SK-N-SH (cell line): ENCODE results near the gene GSG1L. TPM values are rescaled to one million over a fixed set of nuclear protein-coding genes. Genes with fewer than 3 reads are reported as not detected.

ENCODE experiments used
- CTCF ChIA-PET: fragments of 300-600, 350-600 bp; formaldehyde crosslinking; extraction: SDS; loops from one replicate; lab custom pipeline; 2021; lab: Yijun Ruan, JAX
- POLR2A ChIA-PET: fragments of 350-600 bp; sonication (Branson Sonifier 250); formaldehyde crosslinking; extraction: SDS; loops from one replicate; lab custom pipeline; 2020; ENCODE audit warnings: antibody characterized with exemption, inconsistent platforms; lab: Yijun Ruan, JAX
- DNase-seq: peaks from one replicate; pipeline ENCODE4 v3.0.0; 2012
- H2AFZ ChIP-seq: fragments of 200-600 bp; sonication (generic); 2 replicates; pipeline ENCODE4 v1.8.1; 2016; ENCODE audit warnings: antibody characterized with exemption, mild to moderate bottlenecking, low read depth
- H3F3A ChIP-seq: fragments of 200-600 bp; sonication (generic); replicated peaks from 2 replicates; pipeline ENCODE3; 2016; ENCODE audit warnings: antibody characterized with exemption, mild to moderate bottlenecking; ENCODE audit not compliant: insufficient read depth
- H3K27ac ChIP-seq, 2 experiments: fragments of 200-500 bp in 1 of 2; fragments of 200-600 bp in 1 of 2; sonication (Bioruptor generic) in 1 of 2; sonication (generic), shearing (Covaris generic) in 1 of 2; 2 replicates each; pipeline versions ENCODE4 v1.5.1 to v1.6.1; 2014 to 2016; ENCODE audit warnings: low read depth in 2 of 2, inconsistent platforms in 1 of 2, low read length in 1 of 2, mild to moderate bottlenecking in 1 of 2, mixed read lengths in 1 of 2
- H3K27me3 ChIP-seq: fragments of 200-600 bp; sonication (generic), shearing (Covaris generic); 2 replicates; pipeline ENCODE4 v1.6.1; 2016; ENCODE audit warnings: mixed run types; ENCODE audit not compliant: insufficient read depth
- H3K36me3 ChIP-seq, 2 experiments: fragments of 200-500 bp in 1 of 2; fragments of 200-600 bp in 1 of 2; sonication (Bioruptor generic) in 1 of 2; sonication (generic) in 1 of 2; replicated peaks in 1 of 2; 2 replicates each; pipeline versions ENCODE3 to v1.5.1; 2014 to 2016; ENCODE audit warnings: low read length in 1 of 2, mild to moderate bottlenecking in 1 of 2; ENCODE audit not compliant: insufficient read depth in 2 of 2, control insufficient read depth in 1 of 2
- H3K4me1 ChIP-seq, 2 experiments: fragments of 200-500 bp in 1 of 2; fragments of 200-600 bp in 1 of 2; sonication (Bioruptor generic) in 1 of 2; sonication (generic), shearing (Covaris generic) in 1 of 2; 2 replicates each; pipeline versions ENCODE4 v1.5.1 to v1.6.1; 2014 to 2016; ENCODE audit warnings: low read depth in 1 of 2, low read length in 1 of 2, mixed run types in 1 of 2; ENCODE audit not compliant: insufficient read depth in 2 of 2, control insufficient read depth in 1 of 2
- H3K4me2 ChIP-seq: fragments of 200-600 bp; sonication (generic), shearing (Covaris generic); 2 replicates; pipeline ENCODE4 v1.6.1; 2017; ENCODE audit warnings: mixed run types
- H3K4me3 ChIP-seq, 2 experiments: fragments of 200-500 bp in 1 of 2; fragments of 200-600 bp in 1 of 2; sonication (Bioruptor generic) in 1 of 2; sonication (generic), shearing (Covaris generic) in 1 of 2; 2 replicates each; pipeline versions ENCODE4 v1.5.1 to v1.8.1; 2014 to 2016; ENCODE audit warnings: low read depth in 2 of 2, inconsistent platforms in 1 of 2, low read length in 1 of 2, mild to moderate bottlenecking in 1 of 2, mixed read lengths in 1 of 2, moderate library complexity in 1 of 2
- H3K79me2 ChIP-seq: fragments of 200-600 bp; sonication (generic); 2 replicates; pipeline ENCODE4 v1.8.1; 2017; ENCODE audit warnings: mild to moderate bottlenecking; ENCODE audit not compliant: insufficient read depth
- H3K9ac ChIP-seq: fragments of 200-600 bp; sonication (generic); 2 replicates; pipeline ENCODE4 v1.6.1; 2017; ENCODE audit warnings: mixed run types
- H3K9me2 ChIP-seq: fragments of 200-600 bp; sonication (generic); 2 replicates; pipeline ENCODE4 v1.6.1; 2017; ENCODE audit warnings: mixed run types
- H3K9me3 ChIP-seq: fragments of 200-600 bp; sonication (generic); 2 replicates; pipeline ENCODE4 v1.6.1; 2017; ENCODE audit warnings: mixed run types, mild to moderate bottlenecking, moderate library complexity
- H4K20me1 ChIP-seq: fragments of 200-600 bp; sonication (generic); 2 replicates; pipeline ENCODE4 v1.6.1; 2017; ENCODE audit warnings: mild to moderate bottlenecking, mixed run types; ENCODE audit not compliant: insufficient read depth
- EP300 ChIP-seq, 2 experiments: IDR thresholded peaks; 2 replicates each; pipeline versions ENCODE4 v1.4.0 to v1.6.1; 2012; ENCODE audit warnings: borderline replicate concordance in 1 of 2, low read depth in 1 of 2, low read length in 1 of 2
- FOSL2 ChIP-seq: IDR thresholded peaks from 2 replicates; pipeline ENCODE4 v1.4.0; 2012; ENCODE audit warnings: low read depth, mild to moderate bottlenecking, moderate library complexity, borderline replicate concordance
- FOXJ3 ChIP-seq: sonication (generic); formaldehyde crosslinking; IDR thresholded peaks from 2 replicates; pipeline ENCODE4 v1.5.1; 2020; ENCODE audit warnings: mild to moderate bottlenecking, missing genetic modification reagents
- GABPA ChIP-seq: IDR thresholded peaks from 2 replicates; pipeline ENCODE4 v1.4.0; 2012; ENCODE audit warnings: low read depth, mild to moderate bottlenecking
- MXI1 ChIP-seq: IDR thresholded peaks from 2 replicates; pipeline ENCODE4 v1.6.1; 2012; ENCODE audit warnings: mild to moderate bottlenecking, low read depth, low read length, improper control_type of control experiment
- NFIC ChIP-seq: IDR thresholded peaks from 2 replicates; pipeline ENCODE4 v1.4.0; 2012; ENCODE audit warnings: borderline replicate concordance
- POLR2AphosphoS5 ChIP-seq: IDR thresholded peaks from 2 replicates; pipeline ENCODE4 v1.6.1; 2012; ENCODE audit warnings: low read depth, low read length
- RAD21 ChIP-seq: IDR thresholded peaks from 2 replicates; pipeline ENCODE4 v1.6.1; 2012; ENCODE audit warnings: mild to moderate bottlenecking, low read length
- RFX5 ChIP-seq: IDR thresholded peaks from 2 replicates; pipeline ENCODE4 v1.6.1; 2012; ENCODE audit warnings: mild to moderate bottlenecking, improper control_type of control experiment, low read length
- RXRA ChIP-seq: IDR thresholded peaks from 2 replicates; pipeline ENCODE4 v1.4.0; 2012; ENCODE audit warnings: low read depth, mild to moderate bottlenecking, borderline replicate concordance
- TCF12 ChIP-seq: IDR thresholded peaks from 2 replicates; pipeline ENCODE4 v1.4.0; 2012
- TEAD4 ChIP-seq: IDR thresholded peaks from 2 replicates; pipeline ENCODE4 v1.4.0; 2012; ENCODE audit warnings: mild to moderate bottlenecking, borderline replicate concordance; ENCODE audit not compliant: insufficient read depth
- WGBS: methylation state at CpG from one replicate; pipeline ENCODE4 v1.1.6; 2017; ENCODE audit warnings: low lambda C conversion rate; 5-methylcytosine and 5-hydroxymethylcytosine counted together
- polyA plus RNA-seq, 3 experiments: library from polyadenylated mRNA; depleted of rRNA; stranded (reverse); fragments of >200 nt; gene quantifications; 2 replicates each; pipeline ENCODE4 v1.2.3, GENCODE V29; 2012
- TF ChIP-seq, protein P1 (sequence below): fragments of 150-350 bp; IDR thresholded peaks from 2 replicates; pipeline ENCODE4 v1.6.1; 2017; ENCODE audit warnings: antibody characterized with exemption, low read length, low read depth, borderline replicate concordance
- TF ChIP-seq, protein P2 (sequence below): IDR thresholded peaks from 2 replicates; pipeline ENCODE4 v1.4.0; 2012; ENCODE audit warnings: low read depth
- TF ChIP-seq, protein P3 (sequence below): IDR thresholded peaks from 2 replicates; pipeline ENCODE4 v1.6.1; 2012; ENCODE audit warnings: mild to moderate bottlenecking, low read depth, low read length, moderate library complexity

The GSG1L gene
- polyA plus RNA-seq, 1 of the 3 experiments (the other 2 are of a cell fraction), result not detected

DNA sequence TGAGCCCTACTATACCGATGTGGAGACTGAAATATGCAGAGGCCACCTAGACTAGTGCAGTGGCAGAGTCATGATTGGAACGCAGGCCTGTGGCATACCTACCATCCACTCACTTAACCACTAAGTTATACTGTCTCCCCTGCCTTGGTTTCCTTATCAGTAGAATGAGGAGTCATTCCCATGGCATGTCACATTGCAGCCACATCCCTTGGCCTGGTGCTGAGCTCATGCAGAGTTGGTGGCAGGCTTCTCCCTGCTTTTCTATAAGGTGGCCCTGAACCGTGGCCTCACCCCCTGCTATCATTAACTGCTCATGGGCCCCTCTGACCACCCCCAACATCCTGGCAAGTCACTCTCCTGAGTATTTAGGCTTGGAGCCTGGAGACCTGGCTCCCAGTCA lies 301.1 kb downstream of the GSG1L start:
- Histone ChIP-seq H3K9me2 (no peaks in the 10 kb centered on the region), H4K20me1 (no peaks in the 10 kb centered on the region), H3K4me2 (no peak overlapping the region), H3K9ac (no peak overlapping the region), H3F3A (no peaks in the 10 kb centered on the region), H3K27me3 (no peaks in the 10 kb centered on the region), H3K79me2 (no peaks in the 10 kb centered on the region), H3K36me3 (peaks cover 13 to 51% of the 10 kb centered on the region in 2 experiments), H2AFZ (no peak overlapping the region), H3K4me3 (no peak overlapping the region), H3K4me1 (peaks cover 0 to 17% of the 10 kb centered on the region in 2 experiments; a peak in 1 of 4 replicates), H3K27ac (no peak overlapping the region), H3K9me3 (no peaks in the 10 kb centered on the region)
- CTCF ChIA-PET, result no interaction called here
- POLR2A ChIA-PET, result no interaction called here
- TF ChIP-seq RFX5, result no peak
- no peak for TF ChIP-seq TEAD4
- no peak for TF ChIP-seq EP300 (IDR thresholded peaks at IDR 0.05; ENCODE audit: borderline replicate concordance in 1 of 2, low read depth in 1 of 2, low read length in 1 of 2)
- TF ChIP-seq MXI1, result no peak
- TF ChIP-seq GABPA, result no peak
- TF ChIP-seq FOSL2, result no peak
- TF ChIP-seq, protein P1, sequence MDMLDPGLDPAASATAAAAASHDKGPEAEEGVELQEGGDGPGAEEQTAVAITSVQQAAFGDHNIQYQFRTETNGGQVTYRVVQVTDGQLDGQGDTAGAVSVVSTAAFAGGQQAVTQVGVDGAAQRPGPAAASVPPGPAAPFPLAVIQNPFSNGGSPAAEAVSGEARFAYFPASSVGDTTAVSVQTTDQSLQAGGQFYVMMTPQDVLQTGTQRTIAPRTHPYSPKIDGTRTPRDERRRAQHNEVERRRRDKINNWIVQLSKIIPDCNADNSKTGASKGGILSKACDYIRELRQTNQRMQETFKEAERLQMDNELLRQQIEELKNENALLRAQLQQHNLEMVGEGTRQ, result no peak
- no peak for TF ChIP-seq POLR2AphosphoS5
- TF ChIP-seq NFIC, result no peak
- no peak for TF ChIP-seq FOXJ3
- TF ChIP-seq, protein P2, sequence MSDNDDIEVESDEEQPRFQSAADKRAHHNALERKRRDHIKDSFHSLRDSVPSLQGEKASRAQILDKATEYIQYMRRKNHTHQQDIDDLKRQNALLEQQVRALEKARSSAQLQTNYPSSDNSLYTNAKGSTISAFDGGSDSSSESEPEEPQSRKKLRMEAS, result no peak
- no peak for TF ChIP-seq RAD21
- 95% methylated on average over 2 of the region's 3 CpGs for WGBS
- DNase-seq, result no peak

DNA sequence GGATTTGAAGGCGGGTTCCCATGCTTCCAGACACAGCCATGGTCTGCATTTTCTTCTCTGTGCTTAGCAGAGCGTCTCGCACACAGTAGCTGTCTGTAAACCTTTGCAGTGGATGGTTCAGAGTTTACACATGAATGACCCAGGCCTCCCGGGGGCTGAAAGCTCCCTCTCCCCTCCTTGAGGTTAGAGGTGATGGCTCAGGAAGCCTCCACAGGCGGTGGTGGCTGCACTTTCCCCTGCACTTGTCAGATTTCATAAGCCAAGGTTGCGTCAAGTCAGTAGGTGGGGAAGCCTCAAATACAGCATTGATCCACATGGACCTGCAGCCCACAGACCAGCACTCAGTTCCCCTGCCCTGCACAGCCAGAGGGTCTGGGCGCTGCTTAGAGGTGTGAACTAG lies 301.7 kb downstream of the GSG1L start:
- no peak overlapping the region for H3K27ac ChIP-seq
- no peaks in the 10 kb centered on the region for H3K27me3 ChIP-seq
- no peaks in the 10 kb centered on the region for H4K20me1 ChIP-seq
- no peak overlapping the region for H3K4me3 ChIP-seq
- peaks cover 13 to 50% of the 10 kb centered on the region in 2 experiments for H3K36me3 ChIP-seq
- CTCF ChIA-PET, result no interaction called here
- H3K9ac ChIP-seq, result no peak overlapping the region
- TF ChIP-seq GABPA (no peak), TCF12 (no peak), TEAD4 (no peak), MXI1 (no peak), RXRA (no peak)
- TF ChIP-seq, protein P3, sequence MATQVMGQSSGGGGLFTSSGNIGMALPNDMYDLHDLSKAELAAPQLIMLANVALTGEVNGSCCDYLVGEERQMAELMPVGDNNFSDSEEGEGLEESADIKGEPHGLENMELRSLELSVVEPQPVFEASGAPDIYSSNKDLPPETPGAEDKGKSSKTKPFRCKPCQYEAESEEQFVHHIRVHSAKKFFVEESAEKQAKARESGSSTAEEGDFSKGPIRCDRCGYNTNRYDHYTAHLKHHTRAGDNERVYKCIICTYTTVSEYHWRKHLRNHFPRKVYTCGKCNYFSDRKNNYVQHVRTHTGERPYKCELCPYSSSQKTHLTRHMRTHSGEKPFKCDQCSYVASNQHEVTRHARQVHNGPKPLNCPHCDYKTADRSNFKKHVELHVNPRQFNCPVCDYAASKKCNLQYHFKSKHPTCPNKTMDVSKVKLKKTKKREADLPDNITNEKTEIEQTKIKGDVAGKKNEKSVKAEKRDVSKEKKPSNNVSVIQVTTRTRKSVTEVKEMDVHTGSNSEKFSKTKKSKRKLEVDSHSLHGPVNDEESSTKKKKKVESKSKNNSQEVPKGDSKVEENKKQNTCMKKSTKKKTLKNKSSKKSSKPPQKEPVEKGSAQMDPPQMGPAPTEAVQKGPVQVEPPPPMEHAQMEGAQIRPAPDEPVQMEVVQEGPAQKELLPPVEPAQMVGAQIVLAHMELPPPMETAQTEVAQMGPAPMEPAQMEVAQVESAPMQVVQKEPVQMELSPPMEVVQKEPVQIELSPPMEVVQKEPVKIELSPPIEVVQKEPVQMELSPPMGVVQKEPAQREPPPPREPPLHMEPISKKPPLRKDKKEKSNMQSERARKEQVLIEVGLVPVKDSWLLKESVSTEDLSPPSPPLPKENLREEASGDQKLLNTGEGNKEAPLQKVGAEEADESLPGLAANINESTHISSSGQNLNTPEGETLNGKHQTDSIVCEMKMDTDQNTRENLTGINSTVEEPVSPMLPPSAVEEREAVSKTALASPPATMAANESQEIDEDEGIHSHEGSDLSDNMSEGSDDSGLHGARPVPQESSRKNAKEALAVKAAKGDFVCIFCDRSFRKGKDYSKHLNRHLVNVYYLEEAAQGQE, result no peak
- TF ChIP-seq, protein P2, result no peak
- no peak overlapping the region for H2AFZ ChIP-seq
- H3F3A ChIP-seq, result no peaks in the 10 kb centered on the region
- H3K9me3 ChIP-seq, result no peaks in the 10 kb centered on the region
- H3K4me2 ChIP-seq, result no peak overlapping the region
- POLR2A ChIA-PET, result no interaction called here
- H3K79me2 ChIP-seq, result no peaks in the 10 kb centered on the region
- no peaks in the 10 kb centered on the region for H3K9me2 ChIP-seq
- peaks cover 0 to 17% of the 10 kb centered on the region in 2 experiments; a peak in 1 of 4 replicates for H3K4me1 ChIP-seq
- DNase-seq, result no peak
- 84% methylated on average over 3 of the region's 7 CpGs for WGBS
